Hepatocyte (in vitro differentiated cells): Measurements from ENCODE around the gene WEE2. TPM values are rescaled to one million over a fixed set of nuclear protein-coding genes. Genes with fewer than 3 reads are reported as not detected.
A peak's percentile ranks its signal among the peaks of the same experiment; 100 is the strongest.

ENCODE experiments used
- DNase-seq: peaks from one replicate; pipeline ENCODE4 v3.0.0-alpha.2; 2016; ENCODE audit warnings: low spot score
- H2AFZ ChIP-seq: fragments of 200-600 bp; sonication (generic); 2 replicates; pipeline ENCODE4 v1.6.0; 2016; ENCODE audit warnings: antibody characterized with exemption, mild to moderate bottlenecking
- H3K27ac ChIP-seq: fragments of 200-600 bp; sonication (generic); 2 replicates; pipeline ENCODE4 v1.5.1; 2016; ENCODE audit warnings: mild to moderate bottlenecking
- H3K27me3 ChIP-seq: fragments of 200-600 bp; sonication (generic); 2 replicates; pipeline ENCODE4 v1.6.1; 2016
- H3K36me3 ChIP-seq: fragments of 200-600 bp; sonication (generic); replicated peaks from 2 replicates; pipeline ENCODE4 v1.5.1; 2016; ENCODE audit warnings: low read depth; ENCODE audit not compliant: insufficient read depth
- H3K4me1 ChIP-seq: fragments of 200-600 bp; sonication (generic); 2 replicates; pipeline ENCODE4 v1.5.1; 2016; ENCODE audit warnings: mild to moderate bottlenecking, moderate library complexity; ENCODE audit not compliant: insufficient read depth
- H3K4me2 ChIP-seq: fragments of 200-600 bp; sonication (generic); 2 replicates; pipeline ENCODE4 v1.6.0; 2016
- H3K4me3 ChIP-seq: fragments of 200-600 bp; sonication (generic); 2 replicates; pipeline ENCODE4 v1.5.1; 2016; ENCODE audit warnings: mild to moderate bottlenecking
- H3K79me2 ChIP-seq: fragments of 200-600 bp; sonication (generic); 2 replicates; pipeline ENCODE4 v1.6.0; 2017; ENCODE audit warnings: mild to moderate bottlenecking
- H3K9me2 ChIP-seq: fragments of 200-600 bp; sonication (generic); replicated peaks from 2 replicates; pipeline ENCODE4 v1.6.0; 2017; ENCODE audit warnings: mild to moderate bottlenecking; ENCODE audit not compliant: insufficient read depth
- H3K9me3 ChIP-seq: fragments of 200-600 bp; sonication (generic); 2 replicates; pipeline ENCODE4 v1.5.1; 2016; ENCODE audit warnings: low read depth, mild to moderate bottlenecking
- H4K20me1 ChIP-seq: fragments of 200-600 bp; sonication (generic); 2 replicates; pipeline ENCODE4 v1.6.0; 2016; ENCODE audit warnings: mild to moderate bottlenecking; ENCODE audit not compliant: insufficient read depth, poor library complexity, severe bottlenecking
- EZH2 ChIP-seq: fragments of 200-600 bp; sonication (generic); IDR thresholded peaks from 2 replicates; pipeline ENCODE4 v1.6.1; 2016; ENCODE audit warnings: antibody characterized with exemption, mild to moderate bottlenecking, borderline replicate concordance
- EZH2phosphoT487 ChIP-seq: fragments of 200-600 bp; sonication (generic); IDR thresholded peaks from one replicate; pipeline ENCODE4 v1.6.1; 2018; ENCODE audit warnings: antibody characterized with exemption, mild to moderate bottlenecking, low read depth, moderate library complexity; ENCODE audit not compliant: unreplicated experiment, severe bottlenecking
- WGBS: methylation state at CpG from one replicate; pipeline ENCODE4 v1.1.6; 2016; ENCODE audit warnings: low lambda C conversion rate; ENCODE audit errors: missing lambda C conversion rate; 5-methylcytosine and 5-hydroxymethylcytosine counted together
- polyA plus RNA-seq: library from polyadenylated mRNA; unstranded; fragments of >200 nt; fragmentation: Nextera tagmentation; extraction: Ambion mirVana; gene quantifications from 2 replicates; pipeline ENCODE4 v1.2.1, GENCODE V29; 2016
- total RNA-seq: library from RNA; depleted of rRNA; stranded (reverse); fragments of >200 nt; gene quantifications from 2 replicates; pipeline ENCODE4 v1.2.3, GENCODE V29; 2014
- TF ChIP-seq, protein P1 (sequence below): fragments of 200-600 bp; sonication (generic); IDR thresholded peaks from 2 replicates; pipeline ENCODE4 v1.5.1; 2016; ENCODE audit warnings: antibody characterized with exemption, mild to moderate bottlenecking; ENCODE audit not compliant: poor library complexity

WEE2 gene
- total and polyA plus RNA-seq, 2 experiments from 2014 or later, result 0.89 to 3.6 TPM

DNA sequence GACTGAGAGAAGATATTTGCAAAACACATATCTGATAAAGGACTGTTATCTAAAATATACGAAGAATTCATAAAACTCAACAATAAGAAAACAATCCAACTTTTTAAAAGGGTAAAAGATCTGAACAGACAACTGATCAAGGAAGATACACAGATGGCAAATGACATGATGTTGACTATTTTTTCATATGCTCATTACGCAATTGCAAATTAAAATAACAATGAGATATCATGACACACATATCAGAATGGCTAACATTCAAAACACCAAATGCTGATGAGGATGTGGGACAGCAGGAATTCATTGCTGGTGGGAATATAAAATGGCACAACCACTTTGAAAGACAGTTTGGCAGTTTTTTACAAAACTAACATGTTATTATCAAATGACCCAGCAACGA is 15.1 kb upstream of the WEE2 start:
- no peak overlapping the region for H3K4me3 ChIP-seq
- H3K36me3 ChIP-seq, result no peaks in the 10 kb centered on the region
- H3K9me2 ChIP-seq, result no peaks in the 10 kb centered on the region
- 93% methylated on average over 3 of the region's 3 CpGs for WGBS
- no peak overlapping the region for H3K27ac ChIP-seq
- DNase-seq, result no peak
- no peak overlapping the region for H2AFZ ChIP-seq
- H4K20me1 ChIP-seq, result no peaks in the 10 kb centered on the region
- no peak overlapping the region for H3K4me2 ChIP-seq
- no peaks in the 10 kb centered on the region for H3K27me3 ChIP-seq
- TF ChIP-seq, protein P1, sequence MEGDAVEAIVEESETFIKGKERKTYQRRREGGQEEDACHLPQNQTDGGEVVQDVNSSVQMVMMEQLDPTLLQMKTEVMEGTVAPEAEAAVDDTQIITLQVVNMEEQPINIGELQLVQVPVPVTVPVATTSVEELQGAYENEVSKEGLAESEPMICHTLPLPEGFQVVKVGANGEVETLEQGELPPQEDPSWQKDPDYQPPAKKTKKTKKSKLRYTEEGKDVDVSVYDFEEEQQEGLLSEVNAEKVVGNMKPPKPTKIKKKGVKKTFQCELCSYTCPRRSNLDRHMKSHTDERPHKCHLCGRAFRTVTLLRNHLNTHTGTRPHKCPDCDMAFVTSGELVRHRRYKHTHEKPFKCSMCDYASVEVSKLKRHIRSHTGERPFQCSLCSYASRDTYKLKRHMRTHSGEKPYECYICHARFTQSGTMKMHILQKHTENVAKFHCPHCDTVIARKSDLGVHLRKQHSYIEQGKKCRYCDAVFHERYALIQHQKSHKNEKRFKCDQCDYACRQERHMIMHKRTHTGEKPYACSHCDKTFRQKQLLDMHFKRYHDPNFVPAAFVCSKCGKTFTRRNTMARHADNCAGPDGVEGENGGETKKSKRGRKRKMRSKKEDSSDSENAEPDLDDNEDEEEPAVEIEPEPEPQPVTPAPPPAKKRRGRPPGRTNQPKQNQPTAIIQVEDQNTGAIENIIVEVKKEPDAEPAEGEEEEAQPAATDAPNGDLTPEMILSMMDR, result no peak
- no peak for TF ChIP-seq EZH2phosphoT487
- no peak for TF ChIP-seq EZH2
- no peaks in the 10 kb centered on the region for H3K9me3 ChIP-seq
- peaks cover 91% of the 10 kb centered on the region for H3K79me2 ChIP-seq
- peaks cover 9% of the 10 kb centered on the region for H3K4me1 ChIP-seq

DNA sequence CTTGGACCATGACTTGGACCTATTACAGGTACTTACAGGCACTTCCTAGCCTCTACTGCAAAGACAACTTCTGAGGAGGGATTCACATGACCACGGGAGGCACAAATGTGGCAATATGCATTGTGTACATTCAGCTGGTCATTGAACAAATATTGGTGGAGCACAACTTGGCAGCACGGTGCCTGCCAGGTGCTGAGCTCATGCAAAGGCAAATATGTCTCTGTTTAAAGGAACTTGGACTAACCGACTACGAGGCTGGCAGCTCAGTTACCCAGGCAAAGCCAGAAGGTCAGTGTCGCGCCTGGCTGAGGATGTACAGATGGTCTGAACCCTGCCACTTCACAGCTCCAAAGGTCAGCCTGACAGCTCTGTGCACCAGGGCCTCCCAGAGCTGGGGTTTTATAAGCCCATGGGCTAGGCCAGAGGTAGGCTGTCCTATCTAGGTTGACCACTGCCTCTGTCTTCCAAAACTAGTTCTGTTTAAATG is 12.3 kb upstream of the WEE2 start:
- H3K9me2 ChIP-seq, result no peaks in the 10 kb centered on the region
- H3K4me2 ChIP-seq, result peak overlapping the region; percentile 37
- WGBS, result 64% methylated on average over 6 of the region's 6 CpGs
- H3K36me3 ChIP-seq, result no peaks in the 10 kb centered on the region
- H2AFZ ChIP-seq, result no peak overlapping the region
- no peak overlapping the region for H3K4me3 ChIP-seq
- DNase-seq, result no peak
- H3K27ac ChIP-seq, result peak overlapping the region; percentile 10
- H3K79me2 ChIP-seq, result peaks cover 86% of the 10 kb centered on the region
- TF ChIP-seq EZH2 (no peak), EZH2phosphoT487 (no peak)
- TF ChIP-seq, protein P1, result no peak
- no peaks in the 10 kb centered on the region for H3K9me3 ChIP-seq
- H4K20me1 ChIP-seq, result no peaks in the 10 kb centered on the region
- no peaks in the 10 kb centered on the region for H3K27me3 ChIP-seq
- peaks cover 9% of the 10 kb centered on the region for H3K4me1 ChIP-seq

DNA sequence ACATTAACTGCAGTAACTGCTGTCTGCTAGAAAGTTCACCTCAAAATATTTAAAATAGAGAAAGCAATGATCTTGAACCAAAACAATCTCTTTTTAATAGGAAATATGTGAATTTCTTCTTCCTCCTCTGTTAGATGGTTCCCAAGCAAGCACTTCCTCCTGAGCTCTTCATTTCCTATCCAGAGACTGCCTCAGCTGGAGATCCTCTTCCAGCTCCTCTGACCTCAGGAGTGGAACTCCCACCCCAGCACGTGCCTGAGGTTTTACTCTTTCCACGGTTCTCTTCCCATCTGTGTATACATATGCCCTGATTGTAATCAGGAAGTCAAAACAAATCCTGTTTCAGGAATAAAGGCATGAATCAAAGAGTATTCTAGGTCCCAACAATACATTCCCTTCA is 11.8 kb upstream of the WEE2 start:
- DNase-seq, result no peak
- H3K27me3 ChIP-seq, result no peaks in the 10 kb centered on the region
- H3K9me2 ChIP-seq, result no peaks in the 10 kb centered on the region
- H3K4me2 ChIP-seq, result no peak overlapping the region
- WGBS, result 47% methylated on average over 2 of the region's 2 CpGs
- no peaks in the 10 kb centered on the region for H3K9me3 ChIP-seq
- TF ChIP-seq, protein P1, result no peak
- TF ChIP-seq EZH2 (no peak), EZH2phosphoT487 (no peak)
- H4K20me1 ChIP-seq, result no peaks in the 10 kb centered on the region
- peaks cover 9% of the 10 kb centered on the region for H3K4me1 ChIP-seq
- H3K36me3 ChIP-seq, result no peaks in the 10 kb centered on the region
- H3K27ac ChIP-seq, result peak overlapping the region; percentile 10
- no peak overlapping the region for H3K4me3 ChIP-seq
- no peak overlapping the region for H2AFZ ChIP-seq
- peaks cover 81% of the 10 kb centered on the region for H3K79me2 ChIP-seq
